ENCODE measurements around the gene PDE3B. TPM values are rescaled to one million over a fixed set of nuclear protein-coding genes. Genes with fewer than 3 reads are reported as not detected.
"Not testable (repeated sequence)": the region's sequence is repeated elsewhere in the genome, so short reads cannot be mapped to it uniquely, and the experiment has no call there.

PDE3B gene
- total RNA-seq, 1 donor from 2014 or later: 26.9 TPM

DNA sequence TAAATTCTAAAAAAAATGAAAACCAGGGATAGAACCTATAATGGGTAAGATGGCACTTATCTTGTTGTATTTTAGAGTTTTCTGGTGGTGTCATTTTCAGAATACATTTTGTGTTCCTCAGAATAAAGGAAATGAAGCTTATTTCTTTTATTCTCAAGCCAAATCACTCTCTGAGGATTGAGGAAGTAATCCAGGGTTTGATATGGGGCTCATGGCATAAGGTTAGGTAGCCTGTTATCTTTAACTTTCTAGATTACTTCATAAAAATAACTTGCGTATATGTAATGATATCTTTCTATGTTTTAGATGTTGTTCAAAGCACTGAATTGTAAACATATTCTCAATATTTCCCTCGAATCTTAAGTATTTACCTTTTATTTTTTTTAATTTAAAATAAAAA lies 33.5 kb downstream of the PDE3B start:
- H3K4me3 Mint-ChIP-seq (ENCODE audit: low read depth): no peak overlapping the region
- DNase-seq (ENCODE audit: low spot score, unreplicated experiment): no peak

DNA sequence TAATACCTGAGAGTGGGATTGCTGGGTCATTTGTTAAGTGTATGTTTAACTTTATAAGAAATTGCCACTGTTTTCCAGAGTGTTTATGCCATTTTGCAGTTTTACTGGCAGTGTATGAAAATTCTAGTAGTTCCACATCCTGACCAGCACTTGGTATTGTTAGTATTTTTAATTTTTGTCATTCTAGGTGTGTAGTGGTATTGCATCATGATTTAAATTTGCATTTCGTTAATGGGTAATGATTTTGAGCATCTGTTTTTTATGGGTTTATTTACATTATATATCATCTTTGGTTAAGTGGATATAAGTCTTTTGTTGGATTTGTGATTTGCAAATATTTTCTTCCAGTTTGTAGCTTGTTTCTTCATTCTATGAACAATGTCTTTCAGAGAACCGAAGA lies 34.7 kb downstream of the PDE3B start:
- Mint-ChIP-seq H3K4me1 (ENCODE audit: low read depth) (no peaks in the 10 kb centered on the region), H3K36me3 (ENCODE audit: insufficient read depth) (peaks cover 11% of the 10 kb centered on the region), H3K27me3 (no peaks in the 10 kb centered on the region), H3K27ac (no peak overlapping the region), H3K4me3 (ENCODE audit: low read depth) (no peak overlapping the region), H3K9me3 (ENCODE audit: low read depth) (peaks cover 18% of the 10 kb centered on the region)
- TF ChIP-seq, protein P1, sequence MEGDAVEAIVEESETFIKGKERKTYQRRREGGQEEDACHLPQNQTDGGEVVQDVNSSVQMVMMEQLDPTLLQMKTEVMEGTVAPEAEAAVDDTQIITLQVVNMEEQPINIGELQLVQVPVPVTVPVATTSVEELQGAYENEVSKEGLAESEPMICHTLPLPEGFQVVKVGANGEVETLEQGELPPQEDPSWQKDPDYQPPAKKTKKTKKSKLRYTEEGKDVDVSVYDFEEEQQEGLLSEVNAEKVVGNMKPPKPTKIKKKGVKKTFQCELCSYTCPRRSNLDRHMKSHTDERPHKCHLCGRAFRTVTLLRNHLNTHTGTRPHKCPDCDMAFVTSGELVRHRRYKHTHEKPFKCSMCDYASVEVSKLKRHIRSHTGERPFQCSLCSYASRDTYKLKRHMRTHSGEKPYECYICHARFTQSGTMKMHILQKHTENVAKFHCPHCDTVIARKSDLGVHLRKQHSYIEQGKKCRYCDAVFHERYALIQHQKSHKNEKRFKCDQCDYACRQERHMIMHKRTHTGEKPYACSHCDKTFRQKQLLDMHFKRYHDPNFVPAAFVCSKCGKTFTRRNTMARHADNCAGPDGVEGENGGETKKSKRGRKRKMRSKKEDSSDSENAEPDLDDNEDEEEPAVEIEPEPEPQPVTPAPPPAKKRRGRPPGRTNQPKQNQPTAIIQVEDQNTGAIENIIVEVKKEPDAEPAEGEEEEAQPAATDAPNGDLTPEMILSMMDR (IDR thresholded peaks at IDR 0.05; ENCODE audit: unreplicated experiment): no peak
- DNase-seq (ENCODE audit: low spot score, unreplicated experiment): no peak

More for the DNA sequence above, 33.5 kb downstream of the PDE3B start:
- TF ChIP-seq, protein P1 (IDR thresholded peaks at IDR 0.05; ENCODE audit: unreplicated experiment): no peak
- peaks cover 11% of the 10 kb centered on the region for H3K36me3 Mint-ChIP-seq (ENCODE audit: insufficient read depth)
- no peak overlapping the region for H3K27ac Mint-ChIP-seq
- H3K27me3 Mint-ChIP-seq: no peaks in the 10 kb centered on the region
- H3K9me3 Mint-ChIP-seq (ENCODE audit: low read depth): peaks cover 16% of the 10 kb centered on the region
- H3K4me1 Mint-ChIP-seq (ENCODE audit: low read depth): peaks cover 3% of the 10 kb centered on the region

DNA sequence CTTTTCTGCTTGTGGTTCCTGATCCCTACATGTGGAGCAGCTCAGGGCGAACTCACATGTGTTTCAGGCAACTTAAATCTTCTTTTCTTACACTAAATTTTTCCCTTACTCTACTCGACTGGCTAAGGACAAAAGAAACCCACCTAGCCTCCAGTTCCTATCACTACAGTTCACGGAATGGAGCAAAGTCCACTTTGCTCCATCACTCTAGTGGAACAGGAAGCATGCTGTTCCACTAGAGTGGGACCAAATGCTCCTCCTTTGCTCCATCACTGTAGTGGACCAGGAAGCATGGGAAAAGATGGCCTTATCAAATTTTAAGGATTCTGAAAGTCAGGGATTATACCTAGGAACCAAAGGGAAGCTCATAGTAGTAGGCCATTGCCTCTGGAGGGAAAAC lies 36.1 kb downstream of the PDE3B start:
- DNase-seq (ENCODE audit: low spot score, unreplicated experiment): no peak
- no peak overlapping the region for H3K27ac Mint-ChIP-seq
- H3K27me3 Mint-ChIP-seq: no peaks in the 10 kb centered on the region
- H3K9me3 Mint-ChIP-seq (ENCODE audit: low read depth): peaks cover 28% of the 10 kb centered on the region
- H3K4me1 Mint-ChIP-seq (ENCODE audit: low read depth): peaks cover 2% of the 10 kb centered on the region
- H3K4me3 Mint-ChIP-seq (ENCODE audit: low read depth): no peak overlapping the region
- TF ChIP-seq, protein P1 (IDR thresholded peaks at IDR 0.05; ENCODE audit: unreplicated experiment): no peak
- H3K36me3 Mint-ChIP-seq (ENCODE audit: insufficient read depth): peaks cover 12% of the 10 kb centered on the region

DNA sequence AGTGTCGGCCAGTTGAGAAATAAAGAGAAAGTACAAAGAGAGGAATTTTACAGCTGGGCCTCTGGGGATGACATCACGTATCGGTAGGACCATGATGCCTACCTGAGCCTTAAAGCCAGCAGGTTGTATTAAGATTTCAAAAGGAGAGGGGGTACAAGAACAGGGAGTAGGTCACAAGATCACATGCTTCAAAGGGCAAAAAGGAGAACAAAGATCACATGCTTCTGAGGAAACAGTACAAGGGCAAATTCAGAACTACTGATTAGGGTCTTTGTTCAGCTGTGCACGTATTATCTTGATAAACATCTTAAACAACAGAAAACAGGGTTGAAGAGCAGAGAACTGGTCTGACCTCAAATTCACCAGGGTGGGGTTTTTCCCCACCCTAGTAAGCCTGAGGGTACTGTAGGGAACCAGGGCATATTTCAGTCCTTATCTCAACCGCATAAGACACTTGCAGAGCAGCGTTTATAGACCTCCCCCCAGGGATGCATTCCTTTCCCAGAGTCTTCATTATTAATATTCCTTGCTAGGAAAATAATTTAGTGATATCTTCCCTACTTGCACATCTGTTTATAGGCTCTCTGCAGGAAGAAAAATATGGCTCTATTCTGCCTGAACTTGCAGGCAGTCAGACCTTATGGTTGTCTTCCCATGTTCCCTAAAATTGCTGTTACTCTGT lies 40.8 kb downstream of the PDE3B start:
- peaks cover 11% of the 10 kb centered on the region for H3K36me3 Mint-ChIP-seq (ENCODE audit: insufficient read depth)
- not testable (repeated sequence) for H3K4me3 Mint-ChIP-seq (ENCODE audit: low read depth); DNase-seq (ENCODE audit: low spot score, unreplicated experiment); H3K27me3 Mint-ChIP-seq; H3K27ac Mint-ChIP-seq
- H3K4me1 Mint-ChIP-seq (ENCODE audit: low read depth): peaks cover 14% of the 10 kb centered on the region
- H3K9me3 Mint-ChIP-seq (ENCODE audit: low read depth): peaks cover 24% of the 10 kb centered on the region

DNA sequence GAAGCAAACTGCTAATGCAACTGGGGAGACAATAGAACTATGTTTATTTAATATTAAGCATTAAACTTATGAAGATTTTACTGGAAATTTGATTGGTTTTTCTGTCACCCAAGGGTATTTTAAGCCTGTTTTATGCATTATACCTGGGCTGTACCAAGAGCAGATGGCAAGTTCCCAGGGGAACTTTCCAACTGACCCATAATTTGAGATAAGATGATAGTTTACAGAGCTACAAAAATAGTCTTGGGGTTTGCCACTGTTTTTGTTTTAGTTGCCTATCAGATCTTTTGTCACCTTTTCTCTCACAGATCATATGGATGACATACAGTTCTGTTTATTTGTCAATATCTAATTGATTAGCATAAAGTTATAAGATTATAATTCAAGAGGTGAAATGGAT lies 43.9 kb downstream of the PDE3B start:
- no peak overlapping the region for H3K4me3 Mint-ChIP-seq (ENCODE audit: low read depth)
- no peak for DNase-seq (ENCODE audit: low spot score, unreplicated experiment)
- no peaks in the 10 kb centered on the region for H3K27me3 Mint-ChIP-seq
- H3K36me3 Mint-ChIP-seq (ENCODE audit: insufficient read depth): peaks cover 12% of the 10 kb centered on the region
- peaks cover 15% of the 10 kb centered on the region for H3K4me1 Mint-ChIP-seq (ENCODE audit: low read depth)
- TF ChIP-seq, protein P1 (IDR thresholded peaks at IDR 0.05; ENCODE audit: unreplicated experiment): no peak
- no peak overlapping the region for H3K27ac Mint-ChIP-seq
- peaks cover 23% of the 10 kb centered on the region for H3K9me3 Mint-ChIP-seq (ENCODE audit: low read depth)

Data from progenitor cell of endocrine pancreas (in vitro differentiated cells).